Measurements from ENCODE around the gene FBLL1.

DNA sequence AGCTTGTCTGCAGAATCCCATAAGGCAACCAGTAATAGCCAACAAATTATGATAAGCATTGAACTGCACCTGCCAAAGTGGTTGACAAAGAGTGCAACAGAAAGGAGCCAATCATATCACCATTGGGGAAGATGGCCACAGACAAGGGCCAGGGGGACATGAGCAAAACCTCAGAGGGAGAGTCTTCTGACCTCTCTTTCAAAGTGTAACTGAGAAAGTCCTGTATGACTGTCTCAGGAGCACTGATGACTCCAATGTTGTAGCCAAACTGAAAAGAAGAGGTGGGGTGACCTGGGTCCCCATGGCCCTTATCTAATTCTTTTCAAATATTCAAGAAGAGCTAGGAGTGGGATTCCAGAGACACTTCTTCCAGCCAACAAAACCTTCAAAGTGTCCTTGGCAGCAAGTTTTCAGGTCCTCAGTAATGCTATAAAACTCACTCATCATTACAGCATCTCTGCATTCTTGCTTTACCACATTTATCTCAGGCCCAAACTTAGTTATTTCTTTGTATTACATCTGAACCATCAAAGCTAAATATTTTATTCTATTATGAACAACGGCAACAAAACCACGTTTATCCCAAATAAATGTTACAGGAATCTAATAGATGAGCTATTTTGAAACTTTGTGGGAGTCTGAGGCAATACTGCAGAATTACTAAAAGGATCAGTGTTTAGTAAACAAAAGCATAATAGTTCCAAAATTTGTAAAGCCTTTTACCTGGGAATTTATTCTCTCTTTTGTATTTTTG is 24.4 kb downstream of the FBLL1 start:
- TF ChIP-seq POLR2AphosphoS5 (IDR thresholded peaks at IDR 0.05; ENCODE audit: low read depth, low read length) (no peak), CREB1 (IDR thresholded peaks at IDR 0.05) (no peak), YY1 (IDR thresholded peaks at IDR 0.05; ENCODE audit: low read depth, low read length) (no peak), POLR2A (IDR thresholded peaks at IDR 0.05; ENCODE audit: control extremely low read depth in 1 of 2, low read depth in 2 of 2, low read length in 2 of 2) (no peak), EZH2 (IDR thresholded peaks at IDR 0.05; ENCODE audit: low read depth, low read length, severe bottlenecking) (no peak), JUN (IDR thresholded peaks at IDR 0.05; ENCODE audit: low read depth, low read length) (no peak), SIN3A (conservative IDR thresholded peaks at IDR 0.05 in 1 of 2, IDR thresholded peaks at IDR 0.05 in 1 of 2; ENCODE audit: low read depth in 1 of 2, low read length in 2 of 2) (no peak), CBX5 (IDR thresholded peaks at IDR 0.05; ENCODE audit: low read depth, low read length) (no peak), JUND (IDR thresholded peaks at IDR 0.05; ENCODE audit: low read length) (no peak), BACH1 (IDR thresholded peaks at IDR 0.05; ENCODE audit: low read length) (no peak), EP300 (IDR thresholded peaks at IDR 0.05; ENCODE audit: borderline replicate concordance in 1 of 2, low read depth in 2 of 2, low read length in 2 of 2) (no peak), TBP (IDR thresholded peaks at IDR 0.05; ENCODE audit: low read depth, low read length) (no peak)
- TF ChIP-seq, protein P1, sequence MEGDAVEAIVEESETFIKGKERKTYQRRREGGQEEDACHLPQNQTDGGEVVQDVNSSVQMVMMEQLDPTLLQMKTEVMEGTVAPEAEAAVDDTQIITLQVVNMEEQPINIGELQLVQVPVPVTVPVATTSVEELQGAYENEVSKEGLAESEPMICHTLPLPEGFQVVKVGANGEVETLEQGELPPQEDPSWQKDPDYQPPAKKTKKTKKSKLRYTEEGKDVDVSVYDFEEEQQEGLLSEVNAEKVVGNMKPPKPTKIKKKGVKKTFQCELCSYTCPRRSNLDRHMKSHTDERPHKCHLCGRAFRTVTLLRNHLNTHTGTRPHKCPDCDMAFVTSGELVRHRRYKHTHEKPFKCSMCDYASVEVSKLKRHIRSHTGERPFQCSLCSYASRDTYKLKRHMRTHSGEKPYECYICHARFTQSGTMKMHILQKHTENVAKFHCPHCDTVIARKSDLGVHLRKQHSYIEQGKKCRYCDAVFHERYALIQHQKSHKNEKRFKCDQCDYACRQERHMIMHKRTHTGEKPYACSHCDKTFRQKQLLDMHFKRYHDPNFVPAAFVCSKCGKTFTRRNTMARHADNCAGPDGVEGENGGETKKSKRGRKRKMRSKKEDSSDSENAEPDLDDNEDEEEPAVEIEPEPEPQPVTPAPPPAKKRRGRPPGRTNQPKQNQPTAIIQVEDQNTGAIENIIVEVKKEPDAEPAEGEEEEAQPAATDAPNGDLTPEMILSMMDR (IDR thresholded peaks at IDR 0.05; ENCODE audit: control extremely low read depth in 1 of 3, insufficient read depth in 1 of 3, low read depth in 1 of 3, low read length in 3 of 3) = no peak
- TF ChIP-seq, protein P2, sequence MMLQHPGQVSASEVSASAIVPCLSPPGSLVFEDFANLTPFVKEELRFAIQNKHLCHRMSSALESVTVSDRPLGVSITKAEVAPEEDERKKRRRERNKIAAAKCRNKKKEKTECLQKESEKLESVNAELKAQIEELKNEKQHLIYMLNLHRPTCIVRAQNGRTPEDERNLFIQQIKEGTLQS (IDR thresholded peaks at IDR 0.05; ENCODE audit: insufficient read depth, low read depth, low read length) = no peak
